GM18873 (cell line): Measurements from ENCODE around the gene TBXAS1.
A peak's percentile ranks its signal among the peaks of the same experiment; 100 is the strongest.

Experiments
- ATAC-seq: cut with Tn5 transposase; IDR thresholded peaks from one replicate; pipeline ENCODE4 v1.9.1; 2021; ENCODE audit warnings: mild to moderate bottlenecking, moderate library complexity, moderate number of reproducible peaks; ENCODE audit not compliant: unreplicated experiment, low FRiP score

The TBXAS1 gene

GRCh38 chr7:140035400-140036223 lies 206.5 kb downstream of the TBXAS1 start:
- ATAC-seq = no peak

- no peak for ATAC-seq
Measured at GRCh38 chr7:140036224-140036962, 207.3 kb downstream of the TBXAS1 start.

DNA sequence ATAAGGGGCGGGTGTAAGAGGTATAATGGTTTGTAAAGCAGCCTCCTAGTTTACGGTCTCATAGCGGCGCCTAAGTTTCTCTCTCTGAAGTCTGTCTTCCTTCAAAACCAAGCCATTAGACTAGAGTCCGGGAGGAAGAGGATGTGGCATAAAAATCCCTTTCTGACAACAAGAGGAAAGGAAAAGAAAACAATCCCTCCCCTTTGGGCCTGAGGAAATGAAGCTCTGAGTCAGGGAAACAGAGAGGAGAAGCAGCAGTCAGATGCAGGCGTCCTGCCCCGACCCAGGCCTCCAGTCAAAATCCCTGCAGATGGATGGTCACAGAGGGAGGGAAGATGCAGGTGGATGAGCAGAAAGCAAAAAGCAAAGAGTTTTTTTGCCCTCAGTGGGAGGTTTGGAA lies 210.0 kb downstream of the TBXAS1 start:
- no peak for ATAC-seq

- ATAC-seq = no peak
Measured at GRCh38 chr7:140039896-140040295, 210.8 kb downstream of the TBXAS1 start.

- no peak for ATAC-seq
Measured at GRCh38 chr7:140041659-140042385, 212.8 kb downstream of the TBXAS1 start.

- ATAC-seq = no peak
Measured at GRCh38 chr7:140042386-140042670, 213.3 kb downstream of the TBXAS1 start.

DNA sequence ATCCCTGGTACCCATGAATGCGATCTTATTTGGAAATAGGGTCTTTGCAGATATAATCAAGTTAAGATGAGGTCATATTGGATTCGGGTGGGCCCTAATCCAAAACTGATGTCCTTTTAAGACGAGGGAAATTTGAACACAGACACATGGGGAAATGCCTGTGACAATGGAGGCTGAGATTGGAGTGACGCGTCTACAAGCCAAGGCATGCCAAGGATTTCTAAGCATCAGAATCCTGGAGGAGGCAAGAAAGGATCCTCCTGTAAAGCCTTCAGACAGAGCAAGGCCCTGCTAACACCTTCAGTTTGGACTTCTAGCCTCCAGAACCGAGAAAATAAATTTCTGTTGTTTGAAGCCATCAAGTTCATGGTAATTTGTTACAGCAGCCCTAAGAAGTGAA lies 215.2 kb downstream of the TBXAS1 start:
- ATAC-seq = no peak

- ATAC-seq = no peak
Measured at GRCh38 chr7:140045697-140046096, 216.6 kb downstream of the TBXAS1 start.

- ATAC-seq = no peak
Measured at GRCh38 chr7:140047197-140047596, 218.1 kb downstream of the TBXAS1 start.

DNA sequence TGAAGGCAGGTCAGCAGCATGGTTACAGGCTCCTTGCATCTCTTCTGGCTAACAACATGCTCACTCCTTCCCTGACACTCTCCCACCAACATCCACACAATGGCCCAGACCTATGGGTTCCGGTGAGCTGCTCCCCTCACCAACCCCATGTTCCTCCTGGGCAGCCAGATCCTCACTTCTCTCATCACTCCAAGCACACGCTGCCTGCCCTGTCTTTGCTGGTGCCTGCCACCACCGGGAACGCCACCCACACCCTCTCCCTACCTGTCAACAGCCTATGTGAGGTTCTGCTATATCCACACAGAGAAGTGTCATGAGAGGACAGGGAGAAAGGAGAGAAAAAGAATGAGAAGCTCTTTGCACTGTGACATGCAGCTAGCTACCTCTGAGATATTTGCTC lies 219.1 kb downstream of the TBXAS1 start:
- ATAC-seq = no peak

DNA sequence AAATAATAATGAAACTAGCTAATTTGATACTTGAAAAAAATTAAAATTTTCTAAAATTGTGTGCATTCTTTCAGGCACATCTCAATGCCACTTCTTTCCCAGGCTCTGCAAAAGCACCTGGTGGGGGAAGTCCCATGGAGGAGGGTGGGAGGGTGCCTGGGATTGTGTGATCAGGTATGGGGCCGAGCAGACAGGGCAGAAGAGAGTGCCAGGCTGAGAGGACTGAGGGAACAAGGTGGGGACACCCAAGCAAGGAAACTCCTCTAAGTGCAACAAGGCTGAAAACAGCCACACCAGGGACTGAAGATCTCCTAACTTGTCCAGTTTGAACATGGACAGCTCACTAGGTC lies 219.9 kb downstream of the TBXAS1 start:
- ATAC-seq = no peak

DNA sequence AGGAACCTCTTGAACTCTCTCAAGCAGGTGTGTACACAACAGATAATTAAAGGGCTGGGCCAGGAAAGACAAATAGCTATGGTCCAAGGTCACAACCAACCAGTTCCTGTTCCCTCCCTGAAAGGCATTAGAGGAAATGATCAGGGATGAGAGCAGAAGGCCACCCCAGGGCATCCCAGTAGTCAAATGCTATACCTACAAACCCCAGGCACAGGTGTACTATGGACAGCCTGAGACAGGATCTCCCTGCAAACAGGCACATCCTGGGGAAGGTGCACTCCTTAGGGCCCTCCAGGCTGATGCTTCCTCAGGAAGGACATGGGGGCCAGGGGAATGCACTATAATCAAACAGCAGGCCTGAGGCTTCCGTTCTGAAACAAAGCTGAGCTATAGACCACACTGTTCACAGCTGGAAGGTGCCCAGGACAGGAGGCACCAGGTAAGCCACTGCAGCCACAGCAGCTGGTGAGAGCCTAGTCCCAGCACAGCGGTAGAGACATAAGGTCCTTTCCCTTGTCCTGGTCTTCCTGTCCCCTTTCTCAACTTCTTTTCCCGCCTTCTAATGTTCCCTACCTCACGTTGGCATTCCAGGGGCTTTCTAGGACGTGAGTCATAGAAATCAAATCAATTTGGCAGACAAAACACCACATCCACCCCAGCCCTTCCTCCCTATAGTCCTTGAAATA lies 220.4 kb downstream of the TBXAS1 start:
- no peak for ATAC-seq

- ATAC-seq = no peak
Measured at GRCh38 chr7:140050100-140050499, 221.0 kb downstream of the TBXAS1 start.

DNA sequence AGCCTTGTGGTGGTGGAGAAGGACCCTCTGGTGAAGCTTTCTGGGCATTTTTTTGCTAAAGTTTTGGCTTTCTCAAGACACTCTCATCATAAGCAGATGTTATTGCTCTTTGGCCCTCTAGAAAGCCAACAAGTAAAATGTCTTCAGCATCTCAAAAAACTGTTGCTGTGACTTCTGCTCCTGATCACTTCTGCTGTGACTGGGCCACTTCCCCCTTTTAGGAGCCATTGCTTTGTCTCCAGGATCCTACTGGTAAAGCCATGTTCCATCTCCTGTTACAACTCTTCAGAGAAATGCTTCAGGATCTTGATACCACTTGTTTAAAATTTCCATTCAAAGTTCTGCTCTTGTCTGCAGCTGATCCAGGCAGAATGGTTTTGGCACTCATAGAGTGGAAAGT lies 222.8 kb downstream of the TBXAS1 start:
- ATAC-seq = no peak

DNA sequence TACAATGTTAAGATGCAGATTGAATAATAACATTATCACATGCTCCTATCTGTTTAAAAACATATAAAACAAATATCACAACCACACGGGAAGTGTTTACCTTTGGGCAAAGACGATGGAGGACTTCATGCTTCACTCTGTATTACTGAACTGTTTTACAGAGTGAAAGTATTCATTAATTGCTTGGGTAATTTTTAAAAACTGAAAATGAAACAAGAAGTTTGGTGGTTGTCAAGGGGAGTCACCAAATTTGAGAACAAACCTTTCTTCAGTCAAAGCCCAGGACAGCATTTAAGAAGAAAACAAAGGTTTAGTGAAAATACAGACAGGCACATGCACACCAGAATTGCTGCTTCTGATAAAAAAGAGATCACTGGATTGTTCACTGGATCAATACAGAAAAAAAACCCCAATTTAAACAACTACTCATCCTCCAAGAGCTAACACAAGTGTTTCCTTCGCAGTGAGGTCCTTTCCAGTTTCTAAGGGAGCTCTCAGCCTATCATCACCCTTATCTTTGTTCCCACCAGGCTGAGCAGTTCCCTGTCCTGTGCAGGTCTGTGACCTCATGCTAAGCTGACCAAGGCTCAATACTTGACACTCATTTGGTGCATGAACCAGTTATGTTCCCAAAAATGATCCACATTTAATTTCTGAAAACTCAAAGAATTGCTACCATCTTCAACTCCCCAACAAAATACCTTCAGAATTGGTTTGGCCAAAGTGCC lies 224.9 kb downstream of the TBXAS1 start:
- ATAC-seq = peak; percentile 85

DNA sequence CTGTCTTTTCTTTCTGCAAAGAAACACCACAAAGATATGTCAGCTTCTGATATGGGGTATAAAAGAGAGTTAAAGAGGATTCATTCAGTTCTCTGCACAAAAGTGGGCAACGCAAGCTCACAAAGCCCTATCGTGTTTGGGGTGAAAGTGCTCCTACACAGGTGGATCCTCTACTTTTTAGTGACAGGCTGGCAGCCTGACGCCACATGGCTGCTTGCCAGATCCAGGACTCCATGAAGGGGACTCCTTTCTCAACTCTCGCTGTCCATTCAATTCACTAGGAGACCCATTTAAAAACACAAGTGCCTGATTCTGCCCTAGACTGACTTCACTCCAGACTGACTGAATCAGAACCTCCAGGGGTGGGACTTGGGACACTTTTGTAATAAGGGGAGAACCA lies 225.7 kb downstream of the TBXAS1 start:
- no peak for ATAC-seq

DNA sequence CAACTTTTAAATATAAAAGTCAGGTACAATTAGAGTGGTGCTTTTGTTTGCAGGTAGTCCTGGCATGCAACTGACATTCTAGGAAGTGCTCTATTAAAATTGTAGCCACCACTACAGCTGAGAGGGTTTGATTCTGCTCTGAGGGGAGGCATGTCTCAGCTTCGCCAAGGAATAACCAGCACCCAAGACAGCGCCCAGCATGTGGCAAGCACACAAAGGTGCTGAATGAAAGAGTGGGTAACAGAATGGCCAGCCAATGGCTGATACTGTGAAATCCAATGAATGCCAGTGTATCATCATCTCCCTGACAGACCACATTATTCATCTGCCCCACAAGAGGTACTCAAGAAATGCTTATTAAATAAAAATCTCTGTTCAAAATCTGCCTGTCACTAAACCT lies 226.8 kb downstream of the TBXAS1 start:
- no peak for ATAC-seq

DNA sequence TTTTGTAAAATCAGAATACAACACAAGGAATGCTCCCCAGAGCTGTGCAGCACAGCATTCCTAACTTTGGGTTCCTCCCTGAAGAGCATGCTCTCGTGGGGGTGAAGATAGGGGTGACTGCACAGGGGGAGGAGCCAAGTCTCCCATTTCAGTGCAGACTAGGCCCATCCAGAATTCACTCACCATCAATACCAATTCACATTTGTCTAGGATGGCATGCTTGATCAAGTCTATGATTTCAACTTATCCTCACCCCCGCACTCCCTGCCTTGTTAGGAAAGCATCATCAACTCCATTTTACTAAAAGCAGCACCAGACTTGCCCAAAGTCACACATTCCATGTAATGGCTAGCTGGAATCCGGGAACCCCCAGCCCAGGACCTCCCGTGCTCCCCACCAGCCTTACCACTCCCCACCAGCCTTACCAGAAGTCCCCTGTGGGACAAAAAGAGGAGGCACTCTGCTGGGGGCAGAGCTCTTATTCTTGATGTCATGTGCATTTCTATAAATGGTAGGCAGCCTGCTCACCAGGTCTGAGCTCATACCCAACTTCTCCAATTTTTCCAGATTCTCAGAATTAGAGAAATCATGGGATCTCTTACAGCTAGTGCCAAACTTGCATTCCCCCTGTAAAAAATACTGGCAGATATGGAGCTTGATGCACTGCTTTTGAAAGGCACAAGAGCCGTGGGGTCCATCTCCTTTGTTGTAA lies 227.5 kb downstream of the TBXAS1 start:
- ATAC-seq = no peak

- no peak for ATAC-seq
Measured at GRCh38 chr7:140057143-140057535, 228.1 kb downstream of the TBXAS1 start.

- no peak for ATAC-seq
Measured at GRCh38 chr7:140058517-140058916, 229.5 kb downstream of the TBXAS1 start.
